Effector CD8-positive, alpha-beta T cell (primary cell): ENCODE data around the gene HSPD1.
"Not testable (repeated sequence)": the region's sequence is repeated elsewhere in the genome, so short reads cannot be mapped to it uniquely, and the experiment has no call there.

Experiments
- DNase-seq: peaks from one replicate; lab custom pipeline; 2025; lab: John Stamatoyannopoulos, UW

Gene HSPD1

DNA sequence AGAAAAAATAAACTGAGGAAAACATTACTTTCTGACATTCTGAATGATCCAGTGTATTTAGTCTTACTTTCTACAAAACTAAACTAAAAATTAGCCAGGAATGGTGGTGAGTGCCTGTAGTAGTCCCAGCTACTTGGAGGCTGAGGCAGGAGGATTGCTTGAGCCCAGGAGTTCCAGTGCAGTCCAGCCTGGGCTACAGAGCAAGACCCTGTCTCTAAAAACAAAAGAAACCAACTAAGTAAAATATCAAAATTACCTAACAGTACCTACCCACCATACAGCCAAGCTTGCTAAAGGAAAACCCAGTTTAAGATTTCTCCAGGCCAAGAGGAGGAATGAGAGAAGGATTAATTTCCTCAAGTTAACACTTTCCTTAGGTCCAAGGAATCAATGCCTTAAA lies 2.9 kb downstream of the HSPD1 start:
- DNase-seq: no peak

DNA sequence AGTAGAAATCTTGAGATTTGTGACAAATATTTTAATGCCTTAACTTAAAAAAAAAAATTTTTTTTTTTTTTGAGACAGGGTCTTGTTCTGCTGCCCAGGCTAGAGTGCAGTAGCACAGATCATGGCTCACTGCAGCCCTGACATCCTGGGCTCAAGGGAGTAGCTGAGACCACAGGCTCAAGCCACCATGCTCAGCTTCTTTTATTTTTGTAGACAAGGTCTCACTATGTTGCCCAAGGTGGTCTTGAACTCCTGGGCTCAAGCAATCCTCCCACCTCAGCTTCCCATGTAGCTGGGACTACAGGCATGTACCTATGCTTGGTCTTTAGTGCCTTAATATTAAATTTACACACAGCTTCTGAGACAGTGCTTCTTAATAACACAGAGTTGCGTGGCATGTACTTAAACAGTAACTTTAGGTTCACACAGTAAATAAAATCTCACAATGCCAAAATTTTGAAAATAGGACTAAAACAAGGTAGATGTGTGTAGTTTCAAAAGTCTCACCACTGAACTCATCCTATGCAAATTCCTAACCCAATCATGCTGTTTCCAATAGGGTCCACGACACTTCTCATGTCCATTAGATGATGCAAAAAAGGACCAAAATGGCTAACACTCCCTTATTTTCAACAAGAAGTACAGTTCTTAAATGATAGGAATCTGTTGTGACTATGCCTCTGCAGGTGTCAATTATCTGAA lies 4.1 kb downstream of the HSPD1 start:
- no peak for DNase-seq

GRCh38 chr2:197487385-197487784 lies 12.3 kb downstream of the HSPD1 start:
- no peak for DNase-seq

- no peak for DNase-seq
These were observed 13.5 kb downstream of the HSPD1 start for GRCh38 chr2:197486175-197486574.

DNA sequence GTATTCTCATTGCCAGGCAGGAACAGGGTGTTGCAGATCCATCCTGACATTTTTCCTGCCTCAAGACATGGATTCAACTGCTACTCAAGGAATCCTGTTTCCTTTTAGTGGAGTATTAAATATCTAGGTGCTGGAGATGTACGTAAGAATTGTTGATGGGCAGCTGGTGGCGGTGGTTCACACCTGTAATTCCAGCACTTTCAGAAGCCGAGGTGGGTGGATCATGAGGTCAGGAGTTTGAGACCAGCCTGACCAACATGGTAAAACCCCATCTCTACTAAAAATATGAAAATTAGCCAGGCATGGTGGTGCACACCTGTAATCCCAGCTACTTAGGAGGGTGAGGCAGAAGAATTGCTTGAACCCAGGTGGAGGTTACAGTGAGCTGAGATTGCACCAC lies 15.4 kb downstream of the HSPD1 start:
- DNase-seq: not testable (repeated sequence)

DNA sequence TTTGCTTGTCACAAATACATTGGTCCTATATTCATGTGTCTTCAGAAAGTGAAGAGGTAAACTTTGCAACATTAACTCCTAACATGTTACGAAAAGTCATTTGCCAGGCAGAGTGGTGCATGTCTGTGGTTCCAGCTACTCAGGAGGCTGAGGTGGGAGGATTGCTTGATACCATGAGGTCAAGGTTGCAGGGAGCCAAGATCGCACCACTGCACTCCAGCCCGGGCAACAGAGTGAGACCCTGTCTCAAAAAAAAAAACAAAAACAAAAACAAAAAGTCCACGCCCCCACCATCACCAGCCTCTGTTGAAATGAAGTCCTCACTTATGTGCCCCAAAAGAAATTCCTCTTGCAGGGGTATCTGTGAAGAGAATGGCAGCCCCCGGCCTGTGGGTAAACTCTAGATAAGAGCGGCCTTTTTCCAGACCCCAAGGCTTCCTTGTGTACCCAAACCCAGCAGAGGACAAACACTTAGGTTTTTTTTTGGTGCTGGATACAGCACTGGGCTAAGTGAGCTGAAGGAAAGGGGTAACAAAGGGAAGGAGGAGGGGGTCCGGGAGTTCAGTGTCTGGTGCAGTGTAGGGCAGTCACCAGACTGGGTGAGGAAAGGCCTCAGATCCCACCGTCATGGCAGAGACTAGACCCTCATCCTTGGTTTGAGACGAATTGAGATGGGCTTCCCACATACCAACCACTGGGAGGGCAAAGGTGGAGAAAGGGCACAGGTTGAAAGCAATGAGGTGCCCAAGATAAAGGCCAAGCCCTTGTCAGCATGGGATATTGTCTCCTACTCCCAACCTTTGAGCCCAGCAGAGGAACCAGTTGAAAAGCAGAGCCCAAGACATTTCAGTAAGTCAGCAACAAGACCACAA lies 19.2 kb downstream of the HSPD1 start:
- DNase-seq: no peak

GRCh38 chr2:197477797-197478196 lies 21.8 kb downstream of the HSPD1 start:
- no peak for DNase-seq

DNA sequence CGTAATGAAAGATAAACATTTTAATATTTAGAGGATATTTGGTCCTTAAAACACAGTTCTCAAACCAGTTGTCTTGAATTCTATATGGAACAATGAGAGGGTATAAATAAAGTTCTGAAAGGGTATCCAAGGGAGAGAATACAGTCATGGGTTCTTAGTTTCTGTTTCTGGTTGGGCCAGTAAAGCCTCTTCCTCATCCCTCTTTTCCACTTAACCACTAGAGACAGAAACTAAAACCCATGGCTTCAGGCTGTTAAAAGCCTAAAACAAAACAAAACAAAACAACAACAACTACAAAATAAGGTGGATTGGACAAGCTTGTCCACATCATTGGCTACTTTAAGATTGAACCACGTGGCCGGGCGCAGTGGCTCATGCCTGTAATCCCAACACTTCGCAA lies 27.5 kb downstream of the HSPD1 start:
- DNase-seq: no peak

- DNase-seq: no peak
These were observed 35.5 kb downstream of the HSPD1 start for GRCh38 chr2:197464175-197464574.

DNA sequence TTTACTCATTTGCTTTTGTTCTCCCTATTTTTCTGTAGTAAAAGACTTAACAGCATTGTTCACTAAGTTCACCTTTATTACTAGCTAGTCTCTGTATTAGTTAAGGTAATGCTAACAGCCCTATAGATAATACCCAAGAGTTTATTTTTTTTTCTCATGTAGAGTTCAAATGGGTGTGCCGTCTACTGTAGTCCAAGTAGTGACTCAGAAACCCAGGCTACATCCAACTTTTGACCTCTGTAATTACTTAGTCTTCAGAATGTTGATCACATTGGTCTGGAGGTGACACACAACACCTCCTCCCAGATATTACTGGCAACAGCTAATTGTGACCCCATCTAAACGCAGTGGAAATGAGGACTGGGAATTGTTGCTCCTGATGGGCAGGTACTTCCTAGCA lies 38.6 kb downstream of the HSPD1 start:
- DNase-seq: no peak

- no peak for DNase-seq
These were observed 39.0 kb downstream of the HSPD1 start for GRCh38 chr2:197460649-197461048.

GRCh38 chr2:197455428-197455827 lies 44.2 kb downstream of the HSPD1 start:
- no peak for DNase-seq

GRCh38 chr2:197454923-197455322 lies 44.7 kb downstream of the HSPD1 start:
- no peak for DNase-seq

GRCh38 chr2:197453914-197454398 lies 45.7 kb downstream of the HSPD1 start:
- DNase-seq: no peak

DNA sequence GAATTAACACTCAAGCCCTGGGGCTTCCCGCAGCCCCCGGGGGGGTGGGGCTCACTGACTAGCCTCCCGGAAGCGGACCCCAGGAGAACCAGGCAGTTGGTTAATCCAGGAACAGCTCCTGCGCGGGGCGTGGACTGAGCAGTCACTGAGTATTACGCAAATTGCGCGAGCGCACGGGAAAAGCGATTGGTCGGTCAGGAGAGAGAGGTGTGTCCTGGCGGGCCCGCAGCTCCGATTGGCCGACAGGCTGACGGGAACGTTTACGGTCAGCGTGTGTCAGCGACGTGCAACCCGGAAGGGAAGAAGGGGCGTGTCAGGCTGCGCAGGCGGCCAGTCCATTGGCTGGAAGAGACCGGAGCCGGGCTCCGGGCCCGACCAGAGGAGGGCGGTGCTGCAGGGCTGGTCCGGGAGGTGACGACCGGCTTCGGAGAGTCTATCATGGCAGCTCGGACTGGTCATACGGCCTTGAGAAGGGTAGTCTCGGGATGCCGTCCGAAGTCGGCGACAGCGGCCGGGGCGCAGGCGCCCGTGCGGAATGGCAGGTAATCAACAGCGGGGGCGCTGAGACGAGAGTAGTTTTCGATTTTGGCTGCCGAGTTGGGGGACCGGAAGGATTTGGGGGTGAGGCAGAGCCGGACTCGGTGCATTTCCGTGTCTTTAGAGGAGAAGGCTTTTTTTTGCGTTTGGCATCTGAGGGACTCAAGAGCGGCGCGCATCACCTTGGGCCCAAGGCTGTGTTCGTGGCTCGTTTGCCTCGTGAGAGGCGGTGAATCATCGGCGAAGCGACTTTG lies 46.3 kb downstream of the HSPD1 start, which contains the start of gene COQ10B:
COQ10B (plus strand) TSS at position 430 of the 791 bp plus-strand sequence; CDS start at position 439, 9 bp downstream.
- DNase-seq: peak; percentile 98

GRCh38 chr2:197452754-197453122 lies 46.9 kb downstream of the HSPD1 start:
- DNase-seq: no peak

DNA sequence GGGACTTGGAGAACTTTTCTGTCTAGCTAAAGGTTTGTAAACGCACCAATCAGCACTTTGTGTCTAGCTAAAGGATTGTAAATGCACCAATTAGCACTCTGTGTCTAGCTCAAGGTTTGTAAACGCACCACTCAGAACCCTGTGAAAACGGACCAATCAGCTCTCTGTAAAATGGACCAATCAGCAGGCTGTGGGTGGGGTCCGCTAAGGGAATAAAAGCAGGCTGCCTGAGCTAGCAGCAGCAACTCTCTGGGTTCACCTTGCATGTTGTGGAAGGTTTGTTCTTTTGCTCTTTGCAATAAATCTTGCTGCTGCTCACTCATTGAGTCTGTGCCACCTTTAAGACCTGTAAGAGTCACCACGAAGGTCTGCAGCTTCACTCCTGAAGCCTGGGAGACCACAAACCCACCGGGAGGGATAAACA lies 48.7 kb downstream of the HSPD1 start:
- not testable (repeated sequence) for DNase-seq

DNA sequence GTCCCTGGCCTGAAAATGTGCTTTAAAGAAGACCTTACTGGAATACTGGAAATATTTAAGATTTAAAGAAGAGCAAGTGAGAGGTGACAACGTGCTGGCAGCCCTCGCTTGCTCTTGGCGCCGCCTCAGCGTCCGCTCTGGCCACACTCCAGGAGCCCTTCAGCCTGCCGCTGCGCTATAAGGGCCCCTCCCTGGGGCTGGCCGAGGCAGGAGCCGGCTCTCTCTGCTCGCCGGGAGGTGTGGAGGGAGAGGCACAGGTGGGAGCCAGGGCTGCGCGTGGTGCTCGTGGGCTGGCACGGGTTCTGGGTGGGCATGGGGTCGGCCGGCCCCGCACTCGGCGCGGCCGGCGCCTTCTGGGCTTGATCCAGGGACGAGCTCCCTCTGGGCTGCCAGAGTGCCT lies 49.2 kb downstream of the HSPD1 start:
- no peak for DNase-seq

- no peak for DNase-seq
These were observed 52.8 kb downstream of the HSPD1 start for GRCh38 chr2:197446844-197447243.

- no peak for DNase-seq
These were observed 53.9 kb downstream of the HSPD1 start for GRCh38 chr2:197445746-197446145.

- no peak for DNase-seq
These were observed 56.8 kb downstream of the HSPD1 start for GRCh38 chr2:197442857-197443256.

DNA sequence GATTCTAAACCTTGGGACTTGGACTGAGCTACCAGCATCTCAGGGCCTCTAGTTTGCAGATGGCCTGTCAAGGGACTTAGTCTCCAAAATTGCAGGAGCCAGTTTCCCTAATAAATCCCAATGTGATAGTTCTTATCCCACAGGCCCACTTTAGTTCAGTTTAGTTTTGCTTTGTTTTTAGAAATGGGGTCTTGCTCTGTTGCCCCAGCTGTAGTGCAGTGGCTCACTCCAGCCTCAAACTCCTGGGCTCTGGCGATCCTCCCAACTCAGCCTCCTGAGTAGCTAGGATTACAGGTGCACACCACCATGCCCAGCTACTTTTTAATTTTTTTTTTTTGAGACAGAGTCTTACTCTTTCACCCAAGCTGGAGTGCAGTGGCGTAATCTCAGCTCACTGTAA lies 62.3 kb downstream of the HSPD1 start:
- no peak for DNase-seq
